PC-3 (cell line): ENCODE results near the gene SPIRE1.

Source experiments
- EZH2 ChIP-seq: fragments of 300-600 bp; sonication (generic); IDR thresholded peaks from one replicate; pipeline ENCODE4 v1.6.1; 2017; ENCODE audit warnings: antibody characterized with exemption, mild to moderate bottlenecking, low read length; ENCODE audit not compliant: unreplicated experiment
- EZH2phosphoT487 ChIP-seq: fragments of 300-600 bp; sonication (generic); IDR thresholded peaks from 2 replicates; pipeline ENCODE4 v1.6.1; 2018; ENCODE audit warnings: mild to moderate bottlenecking, antibody characterized with exemption, low read length, borderline replicate concordance
- TF ChIP-seq, protein P1 (sequence below): fragments of 300-600 bp; sonication (generic); conservative IDR thresholded peaks from 2 replicates; pipeline ENCODE4 v1.5.1; 2017; ENCODE audit warnings: antibody characterized with exemption, low read depth, mild to moderate bottlenecking, low read length

DNA sequence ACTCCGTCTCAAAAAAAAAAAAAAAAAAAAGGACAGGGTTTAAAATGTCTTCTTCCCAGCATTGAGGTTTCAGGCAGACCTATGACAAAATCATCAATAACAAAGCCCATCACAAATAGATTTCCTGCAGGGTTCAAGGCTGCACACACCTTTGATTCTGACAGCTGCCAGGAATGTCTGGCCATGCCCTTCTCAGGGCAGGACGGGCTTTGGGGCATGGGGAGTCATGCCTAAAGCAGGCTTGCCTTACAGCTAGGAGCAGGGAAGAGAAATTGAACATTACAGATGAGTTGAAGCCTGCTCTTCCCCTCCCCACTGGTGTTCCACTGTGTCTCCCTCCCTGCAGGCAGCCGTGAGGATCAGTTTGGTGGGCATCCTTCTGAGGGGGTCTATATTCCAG is 246.5 kb downstream of the SPIRE1 start:
- TF ChIP-seq EZH2 (no peak), EZH2phosphoT487 (no peak)
- TF ChIP-seq, protein P1, sequence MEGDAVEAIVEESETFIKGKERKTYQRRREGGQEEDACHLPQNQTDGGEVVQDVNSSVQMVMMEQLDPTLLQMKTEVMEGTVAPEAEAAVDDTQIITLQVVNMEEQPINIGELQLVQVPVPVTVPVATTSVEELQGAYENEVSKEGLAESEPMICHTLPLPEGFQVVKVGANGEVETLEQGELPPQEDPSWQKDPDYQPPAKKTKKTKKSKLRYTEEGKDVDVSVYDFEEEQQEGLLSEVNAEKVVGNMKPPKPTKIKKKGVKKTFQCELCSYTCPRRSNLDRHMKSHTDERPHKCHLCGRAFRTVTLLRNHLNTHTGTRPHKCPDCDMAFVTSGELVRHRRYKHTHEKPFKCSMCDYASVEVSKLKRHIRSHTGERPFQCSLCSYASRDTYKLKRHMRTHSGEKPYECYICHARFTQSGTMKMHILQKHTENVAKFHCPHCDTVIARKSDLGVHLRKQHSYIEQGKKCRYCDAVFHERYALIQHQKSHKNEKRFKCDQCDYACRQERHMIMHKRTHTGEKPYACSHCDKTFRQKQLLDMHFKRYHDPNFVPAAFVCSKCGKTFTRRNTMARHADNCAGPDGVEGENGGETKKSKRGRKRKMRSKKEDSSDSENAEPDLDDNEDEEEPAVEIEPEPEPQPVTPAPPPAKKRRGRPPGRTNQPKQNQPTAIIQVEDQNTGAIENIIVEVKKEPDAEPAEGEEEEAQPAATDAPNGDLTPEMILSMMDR, result no peak
